Smooth muscle cell (in vitro differentiated cells): ENCODE data around the gene GRID1. TPM values are rescaled to one million over a fixed set of nuclear protein-coding genes. Genes with fewer than 3 reads are reported as not detected.

Experiments used
- DNase-seq: peaks from one replicate; lab custom pipeline; 2025; ENCODE audit not compliant: unreplicated experiment; lab: John Stamatoyannopoulos, UW
- H2AFZ ChIP-seq: fragments of 200-600 bp; sonication (generic); 2 replicates; pipeline ENCODE4 v1.6.0; 2016; ENCODE audit warnings: antibody characterized with exemption, low read depth, mild to moderate bottlenecking
- H3F3A ChIP-seq: fragments of 200-600 bp; sonication (generic); 2 replicates; pipeline ENCODE4 v1.6.0; 2017; ENCODE audit warnings: antibody characterized with exemption, low read depth
- H3K27ac ChIP-seq: fragments of 200-600 bp; sonication (generic); 2 replicates; pipeline ENCODE4 v1.5.1; 2016; ENCODE audit warnings: low read depth, mild to moderate bottlenecking
- H3K27me3 ChIP-seq: fragments of 200-600 bp; sonication (generic); 2 replicates; pipeline ENCODE4 v1.6.1; 2016; ENCODE audit warnings: low read depth, mild to moderate bottlenecking
- H3K36me3 ChIP-seq: fragments of 200-600 bp; sonication (generic); 2 replicates; pipeline ENCODE4 v1.5.1; 2016; ENCODE audit warnings: low read depth
- H3K4me1 ChIP-seq: fragments of 200-600 bp; sonication (generic); 2 replicates; pipeline ENCODE4 v1.5.1; 2016; ENCODE audit warnings: low read depth
- H3K4me2 ChIP-seq: fragments of 200-600 bp; sonication (generic); 2 replicates; pipeline ENCODE4 v1.6.0; 2016; ENCODE audit warnings: mild to moderate bottlenecking
- H3K4me3 ChIP-seq: fragments of 200-600 bp; sonication (generic); 2 replicates; pipeline ENCODE4 v1.5.1; 2016; ENCODE audit warnings: mild to moderate bottlenecking
- H3K79me2 ChIP-seq: fragments of 200-600 bp; sonication (generic); 2 replicates; pipeline ENCODE4 v1.6.0; 2016; ENCODE audit warnings: low read depth, mild to moderate bottlenecking
- H3K9ac ChIP-seq: fragments of 200-600 bp; sonication (generic); 2 replicates; pipeline ENCODE4 v1.6.0; 2016; ENCODE audit warnings: low read depth
- H3K9me3 ChIP-seq: fragments of 200-600 bp; sonication (generic); replicated peaks from 2 replicates; pipeline ENCODE4 v1.5.1; 2016; ENCODE audit warnings: low read depth
- H4K20me1 ChIP-seq: fragments of 200-600 bp; sonication (generic); 2 replicates; pipeline ENCODE4 v1.6.0; 2016; ENCODE audit warnings: low read depth
- WGBS: methylation state at CpG from one replicate; pipeline ENCODE4 v1.1.7; 2016; ENCODE audit warnings: low lambda C conversion rate; 5-methylcytosine and 5-hydroxymethylcytosine counted together
- polyA plus RNA-seq: library from polyadenylated mRNA; unstranded; fragments of >200 nt; fragmentation: Nextera tagmentation; extraction: Ambion mirVana; gene quantifications from 2 replicates; pipeline ENCODE4 v1.2.1, GENCODE V29; 2016
- total RNA-seq: library from RNA; depleted of rRNA; stranded (reverse); fragments of >200 nt; gene quantifications from 2 replicates; pipeline ENCODE4 v1.2.3, GENCODE V29; 2014
- TF ChIP-seq, protein P1 (sequence below): fragments of 200-600 bp; sonication (generic); IDR thresholded peaks from 2 replicates; pipeline ENCODE4 v1.5.1; 2017; ENCODE audit warnings: borderline replicate concordance, mild to moderate bottlenecking, antibody characterized with exemption; ENCODE audit not compliant: insufficient read depth, poor library complexity, severe bottlenecking

GRID1 gene
- total and polyA plus RNA-seq, 2 experiments from 2014 or later: 4.4 to 7.4 TPM

DNA sequence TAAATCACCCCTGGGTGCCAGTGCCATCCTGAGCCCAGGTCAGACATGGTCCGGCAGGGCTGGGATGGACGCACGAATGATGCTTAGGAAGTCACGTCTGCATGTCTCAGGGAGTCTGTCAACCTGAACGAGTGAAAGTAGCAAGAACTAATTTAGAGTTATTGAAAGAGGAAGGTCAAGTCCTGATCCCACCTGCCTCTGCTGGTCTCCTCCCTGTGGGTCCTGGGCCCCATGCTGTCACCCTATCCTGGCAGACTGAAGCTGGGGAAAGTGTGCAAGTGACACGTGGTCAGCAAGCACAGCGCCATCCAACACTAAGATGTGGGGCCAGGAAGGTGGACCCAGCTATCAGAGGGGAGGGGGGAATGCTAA is 26.1 kb upstream of the GRID1 start:
- Histone ChIP-seq H3K27me3 (peaks cover 48% of the 10 kb centered on the region), H3K4me1 (no peaks in the 10 kb centered on the region), H3K9ac (no peak overlapping the region), H3K79me2 (no peaks in the 10 kb centered on the region), H3K4me2 (no peak overlapping the region), H3K27ac (no peak overlapping the region), H3F3A (no peaks in the 10 kb centered on the region), H3K4me3 (no peak overlapping the region), H3K9me3 (no peaks in the 10 kb centered on the region), H4K20me1 (no peaks in the 10 kb centered on the region), H2AFZ (no peak overlapping the region), H3K36me3 (no peaks in the 10 kb centered on the region)
- 93% methylated on average over 7 of the region's 7 CpGs for WGBS
- no peak for DNase-seq
- TF ChIP-seq, protein P1, sequence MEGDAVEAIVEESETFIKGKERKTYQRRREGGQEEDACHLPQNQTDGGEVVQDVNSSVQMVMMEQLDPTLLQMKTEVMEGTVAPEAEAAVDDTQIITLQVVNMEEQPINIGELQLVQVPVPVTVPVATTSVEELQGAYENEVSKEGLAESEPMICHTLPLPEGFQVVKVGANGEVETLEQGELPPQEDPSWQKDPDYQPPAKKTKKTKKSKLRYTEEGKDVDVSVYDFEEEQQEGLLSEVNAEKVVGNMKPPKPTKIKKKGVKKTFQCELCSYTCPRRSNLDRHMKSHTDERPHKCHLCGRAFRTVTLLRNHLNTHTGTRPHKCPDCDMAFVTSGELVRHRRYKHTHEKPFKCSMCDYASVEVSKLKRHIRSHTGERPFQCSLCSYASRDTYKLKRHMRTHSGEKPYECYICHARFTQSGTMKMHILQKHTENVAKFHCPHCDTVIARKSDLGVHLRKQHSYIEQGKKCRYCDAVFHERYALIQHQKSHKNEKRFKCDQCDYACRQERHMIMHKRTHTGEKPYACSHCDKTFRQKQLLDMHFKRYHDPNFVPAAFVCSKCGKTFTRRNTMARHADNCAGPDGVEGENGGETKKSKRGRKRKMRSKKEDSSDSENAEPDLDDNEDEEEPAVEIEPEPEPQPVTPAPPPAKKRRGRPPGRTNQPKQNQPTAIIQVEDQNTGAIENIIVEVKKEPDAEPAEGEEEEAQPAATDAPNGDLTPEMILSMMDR: no peak

DNA sequence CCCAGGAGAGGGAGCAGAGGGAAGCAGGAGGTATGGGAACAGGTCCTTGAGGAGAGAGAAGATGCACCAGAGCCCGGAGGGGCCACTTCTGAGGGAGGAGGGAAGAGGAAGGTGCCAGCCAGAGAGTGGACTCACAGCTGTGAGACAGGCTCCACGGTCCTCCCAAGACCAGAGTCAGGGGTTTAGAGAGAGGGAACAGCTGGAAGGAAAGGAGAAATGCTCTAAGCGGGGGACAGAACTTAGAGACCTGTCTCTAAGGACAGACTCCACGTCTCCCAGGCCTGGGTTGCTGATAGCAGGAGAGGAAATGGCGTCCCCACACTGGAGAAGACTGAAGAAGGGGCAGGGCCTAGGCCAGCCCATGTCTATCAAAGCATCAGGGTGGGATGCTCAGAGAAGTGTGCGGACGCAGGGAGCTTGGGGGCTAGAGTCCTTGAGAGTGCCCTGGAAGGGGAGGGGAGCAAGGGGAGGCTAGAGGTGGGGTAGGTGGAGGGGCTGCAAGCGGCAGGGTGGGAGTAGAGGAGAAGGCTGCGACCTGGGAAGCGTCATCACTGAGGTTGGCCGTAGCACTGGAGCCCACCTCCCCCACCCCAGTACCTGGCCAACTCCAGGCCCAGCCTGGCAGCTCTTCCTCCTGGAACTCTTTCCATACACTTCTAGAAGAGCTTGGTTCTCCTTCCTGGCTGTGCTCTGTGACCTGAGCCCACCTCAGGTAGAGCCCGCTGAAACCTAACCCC is 25.6 kb upstream of the GRID1 start:
- H2AFZ ChIP-seq: no peak overlapping the region
- WGBS: 74% methylated on average over 12 of the region's 12 CpGs
- H3F3A ChIP-seq: no peaks in the 10 kb centered on the region
- no peak overlapping the region for H3K4me2 ChIP-seq
- no peak overlapping the region for H3K9ac ChIP-seq
- no peaks in the 10 kb centered on the region for H3K4me1 ChIP-seq
- no peaks in the 10 kb centered on the region for H3K36me3 ChIP-seq
- no peaks in the 10 kb centered on the region for H4K20me1 ChIP-seq
- H3K4me3 ChIP-seq: no peak overlapping the region
- TF ChIP-seq, protein P1: no peak
- no peaks in the 10 kb centered on the region for H3K79me2 ChIP-seq
- H3K9me3 ChIP-seq: no peaks in the 10 kb centered on the region
- no peak overlapping the region for H3K27ac ChIP-seq
- DNase-seq: no peak
- H3K27me3 ChIP-seq: peaks cover 50% of the 10 kb centered on the region

DNA sequence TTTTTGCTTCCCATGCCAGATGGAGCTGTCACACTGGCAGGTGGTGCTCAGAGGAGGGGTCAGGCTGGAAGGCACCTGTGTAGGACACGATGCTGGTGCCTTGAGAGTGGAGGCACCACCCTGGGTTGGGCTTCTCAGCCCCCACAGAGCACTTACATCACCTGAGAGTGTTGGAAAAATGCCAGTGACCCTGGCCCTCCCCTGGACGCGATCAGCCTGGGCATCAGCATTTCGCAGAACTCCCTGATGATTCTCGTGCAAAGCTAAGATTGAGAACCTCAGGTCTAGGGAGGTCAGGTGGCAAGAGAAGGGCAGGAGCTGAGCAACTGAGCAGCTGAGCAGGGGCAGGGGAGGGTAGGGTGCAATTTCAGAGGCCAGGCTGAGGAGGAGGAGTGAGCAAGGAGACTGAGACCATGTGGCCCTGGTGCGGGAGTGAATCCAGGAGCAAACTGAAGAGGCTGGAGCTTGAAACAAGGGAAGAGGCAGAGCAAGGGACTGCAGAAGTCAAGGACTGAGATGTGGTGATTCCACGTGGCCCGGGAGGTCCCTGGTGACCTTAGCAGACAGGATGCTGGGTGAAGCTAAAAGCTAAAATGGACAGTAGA is 24.7 kb upstream of the GRID1 start:
- 92% methylated on average over 8 of the region's 8 CpGs for WGBS
- Histone ChIP-seq H3K9ac (no peak overlapping the region), H3K4me2 (no peak overlapping the region), H3K27ac (no peak overlapping the region), H3K4me3 (no peak overlapping the region), H3K4me1 (no peaks in the 10 kb centered on the region), H3K9me3 (no peaks in the 10 kb centered on the region), H3K79me2 (no peaks in the 10 kb centered on the region), H2AFZ (no peak overlapping the region), H3K36me3 (no peaks in the 10 kb centered on the region), H3F3A (no peaks in the 10 kb centered on the region), H3K27me3 (peaks cover 42% of the 10 kb centered on the region), H4K20me1 (no peaks in the 10 kb centered on the region)
- TF ChIP-seq, protein P1: no peak
- DNase-seq: no peak
